HG02642 (cell line): Measurements from ENCODE around the gene CDH23.

Experiments used
- ATAC-seq: cut with Tn5 transposase; IDR thresholded peaks from one replicate; pipeline ENCODE4 v1.9.1; 2021; ENCODE audit warnings: mild to moderate bottlenecking; ENCODE audit not compliant: unreplicated experiment, poor library complexity

CDH23 gene

DNA sequence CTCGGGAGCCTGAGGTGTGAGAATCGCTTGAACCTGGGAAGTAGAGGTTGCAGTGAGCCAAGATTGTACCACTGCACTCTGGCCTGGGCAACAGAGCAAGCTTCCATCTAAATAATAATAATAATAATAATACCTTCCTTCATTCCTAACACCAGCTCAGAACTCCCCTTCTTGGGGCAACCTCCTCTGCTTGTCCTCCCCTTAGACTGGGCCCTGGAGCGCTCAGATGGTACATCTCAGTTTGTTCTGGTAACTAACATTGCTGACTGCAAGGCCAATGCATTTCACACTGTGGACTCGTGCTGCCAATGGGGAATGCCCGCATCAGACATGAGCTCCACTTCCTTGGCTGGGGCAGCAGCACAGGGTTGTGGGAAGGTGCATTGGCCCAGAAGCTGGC, 245.3 kb downstream of the CDH23 start:
- ATAC-seq: no peak

DNA sequence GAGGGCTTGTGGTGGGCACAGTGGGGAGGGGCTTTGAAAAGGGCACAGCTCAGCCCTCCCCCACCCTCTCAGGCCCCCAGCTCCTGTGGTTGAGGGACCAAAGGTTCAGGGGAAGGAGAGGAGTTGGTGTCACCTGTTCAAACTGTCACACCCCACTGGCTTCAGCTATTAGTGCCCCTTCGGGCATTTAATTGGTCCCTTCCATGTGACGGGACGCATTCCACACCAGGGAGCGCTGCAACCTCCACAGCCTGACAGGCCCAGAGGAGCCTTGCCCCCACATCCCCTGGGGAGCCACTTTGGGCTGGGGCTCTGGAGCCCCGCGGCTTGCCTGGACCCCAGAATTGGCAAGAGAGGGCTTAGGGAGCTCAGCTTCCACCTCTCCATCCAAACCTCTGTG, 247.2 kb downstream of the CDH23 start:
- ATAC-seq: no peak

DNA sequence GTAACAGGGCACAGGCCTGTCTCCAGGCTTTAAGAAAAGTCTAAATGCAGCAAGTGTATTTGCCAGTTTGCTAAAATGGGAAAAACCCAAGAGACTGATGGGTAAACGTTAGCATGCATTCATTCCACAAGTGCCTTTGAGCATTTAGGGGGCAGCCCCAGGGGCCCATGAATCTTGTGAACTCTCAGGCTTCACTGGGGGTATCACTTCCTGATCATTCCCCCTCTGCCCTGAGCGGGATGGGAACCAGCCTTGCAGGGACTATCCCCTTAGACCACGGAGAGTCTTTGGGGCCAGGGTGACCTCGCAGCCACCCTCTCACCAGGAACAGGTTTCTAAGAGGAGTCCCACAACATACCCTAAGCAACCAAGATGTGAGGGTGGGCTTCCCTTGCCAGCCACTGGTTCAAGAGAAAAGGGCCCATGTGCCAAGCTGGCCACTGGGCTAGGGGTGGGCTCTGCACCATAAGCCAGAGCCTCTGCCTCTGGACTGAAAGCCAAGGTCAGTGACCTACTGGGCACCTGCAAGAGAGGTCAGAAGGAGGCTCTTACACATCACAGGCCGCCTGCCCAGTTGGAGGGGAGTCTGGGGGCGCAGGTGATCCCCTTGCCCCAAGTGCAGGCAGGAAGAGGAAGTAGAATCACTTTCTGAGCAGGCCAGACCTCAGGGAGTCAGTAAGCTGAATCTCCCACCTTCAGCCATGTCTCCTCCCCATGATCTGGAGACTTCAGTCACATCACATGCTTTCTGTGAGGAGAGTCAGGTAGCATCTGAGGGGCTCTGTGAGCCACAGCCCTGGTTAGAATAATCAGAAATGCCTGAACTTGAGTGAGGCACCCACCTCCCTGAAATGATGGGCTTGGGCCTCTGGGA, 247.8 kb downstream of the CDH23 start:
- no peak for ATAC-seq

DNA sequence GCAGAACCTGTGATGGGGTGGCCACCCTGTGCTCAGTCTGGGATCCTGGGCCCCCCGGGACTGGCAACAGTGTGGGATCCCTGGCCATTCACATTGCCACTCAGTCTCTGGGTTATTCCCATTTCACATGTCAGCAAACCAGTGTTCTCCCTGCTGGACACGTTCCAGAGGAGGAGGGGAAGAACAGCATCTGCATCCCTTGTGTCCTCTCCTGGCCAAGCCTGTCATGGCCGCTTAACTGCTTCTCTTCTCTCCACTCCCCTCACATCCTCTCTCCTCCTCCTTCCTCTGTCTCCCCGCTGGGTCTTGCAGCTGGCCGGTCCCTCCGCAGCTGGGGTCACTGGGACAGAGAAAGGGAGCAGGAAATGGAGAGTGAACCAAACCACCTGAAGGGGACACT, 248.5 kb downstream of the CDH23 start:
- ATAC-seq: no peak

DNA sequence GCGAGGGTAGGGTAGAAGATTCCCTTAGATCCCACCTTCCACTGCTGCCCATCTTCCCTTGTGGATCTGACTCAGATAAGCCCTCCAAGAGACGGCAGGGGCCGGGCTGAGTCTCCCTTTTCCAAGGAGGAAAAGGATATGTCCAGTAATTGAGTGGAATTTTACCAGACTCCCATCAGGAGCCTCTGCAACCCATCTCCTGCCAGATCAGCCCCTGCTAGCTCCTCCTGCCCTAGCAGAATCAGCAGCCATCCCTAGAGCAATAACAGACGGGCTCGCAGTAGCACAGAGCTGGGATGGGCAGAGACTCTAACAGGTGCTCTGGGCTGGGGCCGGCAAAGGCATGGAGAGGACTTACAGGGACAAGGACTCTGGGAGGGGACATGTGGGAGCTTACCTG, 249.3 kb downstream of the CDH23 start:
- ATAC-seq: no peak

DNA sequence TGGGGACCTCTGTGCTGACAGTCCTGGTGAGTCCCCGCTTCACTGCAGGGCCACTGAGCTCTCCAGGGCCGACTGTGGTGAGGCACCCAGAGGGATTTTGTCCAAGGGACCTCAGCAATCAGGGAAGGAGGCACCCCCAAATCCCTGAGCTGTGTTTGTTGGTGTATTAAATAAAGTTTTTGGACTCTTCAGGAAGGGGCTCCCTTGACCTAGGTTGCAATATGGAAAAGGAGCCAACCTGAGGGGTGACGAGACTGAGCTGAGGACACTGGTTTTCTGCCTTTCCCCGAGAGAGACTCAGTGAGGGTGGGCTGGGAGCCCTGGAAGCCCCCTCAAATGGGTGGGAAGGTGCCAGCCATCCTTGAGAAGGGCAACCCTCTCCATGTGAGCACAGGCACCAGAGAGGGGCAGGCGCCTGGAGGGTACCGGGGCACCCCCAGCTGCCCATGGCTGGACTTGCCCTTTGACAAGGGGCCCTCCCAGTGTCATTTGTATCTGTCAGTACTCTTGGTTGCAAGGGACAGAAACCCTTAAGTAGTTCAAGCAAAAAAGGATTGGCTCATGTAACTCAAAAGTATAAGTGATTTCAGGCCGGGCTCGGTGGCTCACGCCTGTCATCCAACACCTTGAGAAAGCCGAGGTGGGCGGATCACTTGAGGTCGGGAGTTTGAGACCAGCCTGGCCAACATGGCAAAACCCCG, 250.0 kb downstream of the CDH23 start:
- ATAC-seq: no peak

GRCh38 chr10:71647526-71648253, 251.0 kb downstream of the CDH23 start:
- ATAC-seq: no peak

GRCh38 chr10:71648254-71648932, 251.7 kb downstream of the CDH23 start:
- ATAC-seq: no peak

DNA sequence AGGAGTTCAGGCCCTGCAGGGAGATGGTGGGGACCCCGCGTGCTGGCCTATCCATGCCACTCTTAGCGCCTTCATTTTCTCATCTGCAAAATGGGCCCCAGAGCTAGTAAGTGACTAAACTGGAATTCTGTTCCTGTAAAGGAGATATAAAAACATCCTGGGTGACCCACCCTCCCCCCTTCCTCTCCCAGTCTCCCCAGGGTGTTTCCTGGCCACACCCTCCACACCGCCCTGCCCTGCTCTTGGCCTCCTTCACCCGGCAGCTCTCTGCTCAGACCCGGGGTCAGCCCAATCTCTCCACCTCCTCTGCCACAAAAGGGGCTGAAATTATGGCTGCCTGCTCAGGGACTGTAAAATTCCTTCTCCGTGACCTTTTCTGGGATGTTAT, 252.2 kb downstream of the CDH23 start:
- no peak for ATAC-seq

- peak; percentile 40 for ATAC-seq
Measured at GRCh38 chr10:71649631-71650030, 252.9 kb downstream of the CDH23 start.

- no peak for ATAC-seq
Measured at GRCh38 chr10:71650397-71650796, 253.7 kb downstream of the CDH23 start.

- ATAC-seq: no peak
Measured at GRCh38 chr10:71651428-71651827, 254.7 kb downstream of the CDH23 start.

- ATAC-seq: no peak
Measured at GRCh38 chr10:71651928-71652327, 255.2 kb downstream of the CDH23 start.

GRCh38 chr10:71653044-71653443, 256.3 kb downstream of the CDH23 start:
- ATAC-seq: no peak

- ATAC-seq: no peak
Measured at GRCh38 chr10:71656220-71656619, 259.5 kb downstream of the CDH23 start.

GRCh38 chr10:71657604-71658466, 261.1 kb downstream of the CDH23 start:
- ATAC-seq: no peak

DNA sequence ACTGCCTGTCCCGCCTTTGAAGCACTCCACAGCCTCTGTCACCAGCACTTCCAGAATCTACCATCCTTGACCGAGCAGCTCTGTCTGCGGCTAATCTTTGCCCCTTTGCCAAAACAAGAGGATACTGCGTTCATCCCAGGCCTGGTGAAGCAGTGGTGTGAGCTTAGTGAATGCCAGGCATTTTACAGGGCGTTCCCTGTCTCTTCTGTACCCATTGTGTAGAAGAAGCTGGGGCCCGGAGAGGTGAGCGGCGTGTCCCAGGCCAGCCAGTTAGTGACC, 261.7 kb downstream of the CDH23 start:
- ATAC-seq: no peak

DNA sequence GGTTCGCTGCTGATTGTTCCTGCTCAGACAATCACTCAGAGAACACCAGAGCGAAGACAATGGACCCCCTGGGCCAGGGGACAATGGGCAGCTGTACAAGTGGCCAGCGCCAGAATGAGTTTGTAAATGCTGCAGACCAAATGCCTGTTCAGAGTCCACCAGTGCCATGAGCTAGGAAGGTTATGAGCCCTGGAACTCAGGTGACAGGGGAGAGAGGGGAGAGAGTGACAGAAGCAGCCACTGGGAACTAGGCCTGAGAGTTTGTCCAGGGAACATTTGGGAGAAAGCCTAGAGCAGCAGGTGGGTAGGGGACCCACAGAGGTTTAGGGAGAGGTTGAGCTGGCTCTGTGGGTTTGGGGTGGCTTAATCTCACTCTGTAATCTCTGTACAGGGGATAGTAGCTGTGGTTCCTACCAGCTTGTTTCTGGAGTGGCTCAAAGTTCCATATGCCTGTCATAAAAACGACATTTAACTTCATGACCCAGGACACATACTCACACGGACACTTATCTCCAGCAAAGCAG, 262.5 kb downstream of the CDH23 start:
- ATAC-seq: no peak

- ATAC-seq: no peak
Measured at GRCh38 chr10:71659737-71660136, 263.0 kb downstream of the CDH23 start.

- no peak for ATAC-seq
Measured at GRCh38 chr10:71660313-71660712, 263.6 kb downstream of the CDH23 start.
